Fibroblast of skin of scalp (primary cell): ENCODE data around the gene TRIP6.
"Not testable (repeated sequence)": the region's sequence is repeated elsewhere in the genome, so short reads cannot be mapped to it uniquely, and the experiment has no call there.

Experiments
- DNase-seq: peaks from one replicate; pipeline ENCODE4 v3.0.0-alpha.2; 2013

The TRIP6 gene

DNA sequence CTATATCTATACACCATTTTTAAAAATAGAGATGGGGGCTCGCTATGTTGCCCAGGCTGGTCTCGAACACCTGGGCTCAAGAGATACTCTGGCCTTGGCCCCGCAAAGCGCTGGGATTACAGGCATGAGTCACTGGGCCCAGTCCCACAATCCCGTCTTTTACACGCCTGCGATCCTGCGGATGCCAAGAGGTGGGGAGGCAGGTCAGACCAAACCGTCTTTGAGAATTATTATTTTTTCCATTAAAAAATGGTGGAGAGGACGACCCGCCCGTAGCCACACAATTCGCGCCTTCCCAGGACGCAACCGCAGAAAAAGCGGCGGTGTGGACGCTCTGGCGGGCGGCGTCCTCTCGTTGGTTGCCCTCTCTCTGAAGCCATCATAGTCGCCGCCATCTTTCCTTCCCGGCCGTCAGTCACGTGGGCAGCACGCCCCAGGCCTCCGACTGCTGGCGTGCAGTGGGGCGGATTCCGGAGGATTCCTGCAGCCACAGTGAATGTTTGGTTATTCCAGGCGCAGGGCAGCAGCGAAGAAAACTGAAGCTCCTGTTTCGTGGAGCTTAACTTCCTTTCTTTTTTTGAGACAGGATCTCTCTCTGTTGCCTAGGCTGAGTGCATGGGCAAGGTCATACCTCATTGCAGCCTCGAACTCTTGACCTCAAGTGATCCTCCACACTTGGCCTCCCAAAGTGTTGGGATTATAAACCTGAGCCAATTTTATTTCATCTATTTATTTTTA is 29.9 kb upstream of the TRIP6 start:
- DNase-seq: peak; percentile 94

DNA sequence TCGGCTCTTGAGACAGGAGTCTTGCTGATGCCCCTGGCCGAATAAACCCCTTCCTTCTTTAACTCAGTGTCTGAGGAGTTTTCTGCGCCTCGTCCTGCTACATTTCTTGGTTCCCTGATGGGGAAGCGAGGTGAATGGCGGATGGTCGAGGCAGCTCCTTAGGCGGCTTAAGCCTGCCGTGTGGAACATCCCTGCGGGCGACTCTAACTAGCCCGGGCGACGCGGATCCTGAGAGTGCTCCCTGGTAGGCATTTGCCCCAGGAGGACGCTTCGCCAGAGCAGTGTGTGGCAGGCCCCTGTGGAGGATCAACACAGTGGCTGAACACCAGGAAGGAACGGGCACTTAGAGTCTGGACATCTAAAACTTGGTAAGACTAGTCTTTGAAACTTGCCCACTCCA is 27.8 kb upstream of the TRIP6 start:
- no peak for DNase-seq

DNA sequence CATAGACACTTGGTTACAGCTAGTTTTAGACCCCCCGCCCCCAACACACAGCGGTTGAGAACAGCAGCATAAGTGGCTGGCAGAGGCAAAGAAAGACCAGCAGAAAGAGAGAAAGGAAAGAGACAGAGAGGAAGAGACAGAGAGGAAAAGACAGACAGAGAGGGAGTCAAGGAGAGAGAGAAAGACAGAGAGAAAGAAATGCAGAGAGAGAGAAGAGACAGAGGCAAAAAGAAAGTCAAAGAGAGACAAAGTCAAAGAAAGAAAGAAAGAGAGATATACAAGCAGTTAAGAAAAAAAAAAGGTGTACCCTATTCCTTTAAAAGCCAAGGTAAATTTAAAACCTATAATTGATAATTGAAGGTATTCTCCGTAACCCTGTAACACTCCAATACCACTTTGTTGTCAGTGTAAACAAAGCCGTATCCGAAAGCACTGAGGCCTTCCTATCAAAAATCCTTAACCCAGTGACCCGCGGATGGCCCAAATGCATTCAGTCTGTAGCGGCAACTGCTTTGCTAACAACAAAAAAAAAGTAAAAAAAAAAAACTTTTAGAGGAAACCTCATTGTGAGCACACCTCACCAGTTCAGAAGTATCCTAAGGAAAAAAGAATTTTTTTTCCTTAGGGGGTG is 26.6 kb upstream of the TRIP6 start:
- DNase-seq: no peak

DNA sequence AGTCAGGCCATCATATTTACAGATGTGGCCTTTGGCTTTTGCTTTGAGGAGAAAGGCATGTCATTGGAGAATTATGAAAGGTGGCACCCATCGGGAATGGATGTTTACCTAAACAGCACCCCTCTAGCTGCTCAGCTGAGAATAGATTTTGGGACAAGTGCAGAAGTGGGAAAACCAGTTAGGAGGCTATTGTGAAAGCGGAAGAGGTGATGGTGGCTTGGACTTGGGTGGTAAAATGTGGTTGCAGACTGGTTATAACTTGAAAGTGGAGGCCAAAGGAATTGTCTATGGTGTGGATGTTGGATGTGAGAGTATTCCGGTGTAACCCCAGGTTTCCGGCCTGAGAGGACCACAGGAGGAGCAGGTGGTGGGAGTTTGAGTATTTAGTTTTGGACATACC is 19.8 kb upstream of the TRIP6 start:
- no peak for DNase-seq

DNA sequence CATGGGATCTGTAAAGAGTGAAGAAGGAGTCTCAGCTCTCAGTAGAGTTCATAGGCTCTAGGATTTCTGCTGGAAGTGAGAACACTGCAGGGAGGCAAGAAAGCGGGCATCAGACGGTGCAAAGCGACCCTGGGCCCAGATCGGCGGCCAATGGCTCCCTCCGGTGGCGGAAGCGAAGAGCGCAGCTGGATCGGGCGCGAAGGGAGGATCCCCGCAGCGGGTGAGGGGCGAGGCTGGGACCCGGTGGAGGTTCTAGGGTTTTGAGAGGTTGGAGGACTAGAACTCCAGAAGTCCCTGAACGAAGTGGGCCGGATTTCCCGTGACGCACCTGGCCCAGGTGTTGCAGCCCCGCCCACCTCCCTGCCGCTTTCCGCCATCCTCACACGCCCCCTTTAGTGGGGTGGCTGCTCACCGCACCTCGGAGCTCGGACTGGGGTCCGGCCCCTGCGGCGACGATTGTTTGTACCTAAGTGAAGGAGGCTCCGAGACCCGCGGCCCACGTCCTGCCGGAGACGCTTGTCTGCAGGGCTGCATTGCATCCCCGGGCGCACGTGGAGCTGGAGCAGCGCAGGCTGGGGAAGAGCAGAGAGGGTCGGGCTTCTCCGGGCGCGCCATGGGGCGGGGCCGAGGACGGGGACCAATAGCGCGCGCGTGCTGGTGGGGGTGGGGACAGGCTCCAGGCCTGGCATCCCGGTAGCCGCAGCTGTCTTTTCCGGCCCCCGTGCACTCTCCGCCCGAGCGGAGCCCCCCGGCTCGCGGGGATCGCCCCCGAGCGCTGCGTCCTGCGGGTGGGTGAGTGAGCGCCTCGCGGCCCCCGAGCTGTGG is 14.9 kb upstream of the TRIP6 start, which contains the start of gene SLC12A9:
TSS of gene SLC12A9 (plus strand) at position 666 of the 825 bp plus-strand sequence. CDS start 1,485 bp downstream, outside the sequence.
- DNase-seq: peak; percentile 92

DNA sequence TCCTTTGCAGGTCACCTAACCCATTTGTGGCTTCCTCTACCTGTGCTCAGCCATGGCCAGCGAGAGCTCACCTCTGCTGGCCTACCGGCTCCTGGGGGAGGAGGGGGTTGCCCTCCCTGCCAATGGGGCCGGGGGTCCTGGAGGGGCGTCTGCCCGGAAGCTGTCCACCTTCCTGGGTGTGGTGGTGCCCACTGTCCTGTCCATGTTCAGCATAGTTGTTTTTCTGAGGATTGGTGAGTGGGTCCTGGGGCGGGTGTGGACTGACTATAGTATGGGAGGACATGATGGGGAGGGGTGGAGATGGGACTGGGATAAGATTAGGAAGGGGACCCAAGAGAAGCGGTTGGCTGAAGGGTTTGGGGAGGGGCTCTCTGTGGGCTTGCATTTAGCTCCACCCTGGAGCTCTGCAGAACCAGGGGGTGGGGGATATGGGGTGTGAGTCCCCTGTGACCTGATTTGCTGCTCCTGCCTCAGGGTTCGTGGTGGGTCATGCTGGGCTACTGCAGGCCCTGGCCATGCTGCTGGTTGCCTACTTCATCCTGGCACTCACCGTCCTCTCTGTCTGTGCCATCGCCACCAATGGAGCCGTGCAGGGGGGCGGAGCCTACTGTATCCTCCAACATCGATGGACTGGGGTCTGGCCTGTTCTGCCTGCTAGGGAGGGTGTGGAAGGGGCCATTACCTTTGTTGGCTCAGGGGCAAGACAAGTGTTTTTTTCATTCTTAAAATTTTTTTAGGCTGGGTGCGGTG is 12.9 kb upstream of the TRIP6 start:
- DNase-seq: no peak

DNA sequence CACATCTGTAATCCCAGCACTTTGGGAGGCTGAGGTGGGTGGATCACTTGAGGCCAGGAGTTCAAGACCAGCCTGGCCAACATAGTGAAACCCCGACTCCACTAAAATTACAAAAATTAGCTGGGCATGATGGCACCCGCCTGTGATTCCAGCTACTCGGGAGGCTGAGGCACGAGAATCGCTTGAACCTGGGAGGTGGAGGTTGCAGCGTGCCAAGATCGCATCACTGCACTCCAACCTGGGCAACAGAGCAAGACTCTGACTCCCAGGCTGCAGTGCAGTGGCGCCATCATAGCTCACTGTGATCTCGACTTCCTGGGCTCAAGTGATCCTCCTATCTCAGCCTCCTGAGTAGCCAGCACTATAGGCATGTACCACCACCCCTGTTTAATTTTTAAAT is 12.3 kb upstream of the TRIP6 start:
- not testable (repeated sequence) for DNase-seq

DNA sequence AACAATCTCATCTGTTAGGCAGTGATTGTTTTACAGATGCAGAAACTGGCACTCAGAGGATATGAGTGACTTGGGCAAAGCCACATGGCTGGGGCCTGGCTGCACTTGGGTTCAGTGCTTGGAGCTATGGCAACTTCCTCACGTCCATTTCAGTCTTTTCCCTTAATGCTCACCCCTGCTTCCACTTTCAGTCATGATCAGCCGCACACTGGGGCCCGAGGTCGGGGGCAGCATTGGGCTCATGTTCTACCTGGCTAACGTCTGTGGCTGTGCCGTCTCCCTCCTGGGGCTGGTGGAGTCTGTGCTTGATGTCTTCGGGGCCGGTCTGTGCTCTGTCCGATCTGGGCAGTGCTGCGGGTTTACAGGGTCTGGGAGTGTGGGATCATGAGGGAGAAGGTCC is 11.7 kb upstream of the TRIP6 start:
- no peak for DNase-seq

DNA sequence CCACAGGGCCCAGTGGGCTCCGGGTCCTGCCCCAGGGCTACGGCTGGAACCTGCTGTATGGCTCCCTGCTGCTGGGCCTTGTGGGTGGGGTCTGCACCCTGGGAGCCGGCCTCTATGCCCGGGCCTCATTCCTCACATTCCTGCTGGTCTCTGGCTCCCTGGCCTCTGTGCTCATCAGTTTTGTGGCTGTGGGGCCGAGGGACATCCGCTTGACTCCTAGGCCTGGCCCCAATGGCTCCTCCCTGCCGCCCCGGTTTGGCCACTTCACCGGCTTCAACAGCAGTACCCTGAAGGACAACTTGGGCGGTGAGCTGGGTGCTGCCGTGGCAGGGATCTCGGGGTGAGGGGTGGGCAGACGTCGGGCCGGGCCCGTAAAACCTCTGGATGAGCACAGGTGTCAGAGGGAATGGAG is 10.3 kb upstream of the TRIP6 start:
- DNase-seq: no peak

DNA sequence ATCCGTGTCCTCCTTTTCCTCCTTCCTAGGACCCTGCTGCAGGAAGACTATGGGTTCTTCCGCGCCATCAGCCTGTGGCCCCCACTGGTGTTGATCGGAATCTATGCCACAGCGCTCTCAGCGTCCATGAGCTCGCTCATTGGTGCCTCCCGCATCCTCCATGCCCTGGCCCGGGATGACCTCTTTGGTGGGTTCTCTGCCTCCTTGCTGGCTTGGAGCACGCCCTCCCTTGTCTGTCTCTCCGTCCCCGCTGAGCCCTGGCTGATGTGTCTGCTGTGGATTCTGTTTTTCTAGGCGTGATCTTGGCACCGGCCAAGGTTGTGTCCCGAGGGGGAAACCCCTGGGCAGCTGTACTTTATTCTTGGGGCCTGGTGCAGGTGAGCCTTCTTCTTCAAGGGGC is 7.3 kb upstream of the TRIP6 start:
- no peak for DNase-seq

DNA sequence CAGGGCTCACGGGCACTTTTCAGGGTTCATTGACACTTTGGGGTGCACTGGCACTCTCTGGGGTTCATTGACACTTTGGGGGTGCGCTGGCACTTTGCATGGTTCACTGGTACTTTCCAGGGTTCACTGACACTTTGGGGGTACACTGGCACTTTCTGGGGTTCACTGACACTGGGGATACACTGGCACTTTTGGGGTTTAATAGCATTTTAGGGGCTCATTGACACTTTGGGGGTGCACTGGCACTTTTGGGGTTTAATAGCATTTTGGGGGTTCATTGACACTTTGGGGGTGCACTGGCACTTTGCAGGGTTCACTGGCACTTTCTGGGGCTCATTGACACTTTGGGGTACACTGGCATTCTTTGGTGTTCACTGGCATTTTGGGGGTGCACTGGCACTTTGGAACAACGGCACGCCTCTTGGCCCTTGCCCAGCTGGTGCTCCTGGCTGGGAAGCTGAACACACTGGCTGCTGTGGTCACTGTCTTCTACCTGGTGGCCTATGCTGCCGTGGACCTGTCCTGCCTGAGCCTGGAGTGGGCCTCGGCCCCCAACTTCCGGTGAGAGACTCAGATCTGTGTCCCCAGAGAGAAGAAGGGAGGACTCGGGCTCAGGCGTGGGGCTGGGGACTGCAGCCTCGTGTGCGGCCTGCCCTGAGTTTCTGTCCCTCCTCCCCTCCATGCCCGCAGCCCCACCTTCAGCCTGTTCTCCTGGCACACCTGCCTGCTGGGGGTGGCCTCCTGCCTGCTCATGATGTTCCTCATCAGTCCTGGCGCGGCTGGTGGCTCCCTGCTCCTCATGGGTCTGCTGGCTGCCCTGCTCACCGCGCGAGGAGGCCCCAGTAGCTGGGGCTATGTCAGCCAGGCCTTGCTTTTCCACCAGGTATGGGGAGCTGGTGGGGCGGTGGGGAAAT is 6.2 kb upstream of the TRIP6 start:
- no peak for DNase-seq

DNA sequence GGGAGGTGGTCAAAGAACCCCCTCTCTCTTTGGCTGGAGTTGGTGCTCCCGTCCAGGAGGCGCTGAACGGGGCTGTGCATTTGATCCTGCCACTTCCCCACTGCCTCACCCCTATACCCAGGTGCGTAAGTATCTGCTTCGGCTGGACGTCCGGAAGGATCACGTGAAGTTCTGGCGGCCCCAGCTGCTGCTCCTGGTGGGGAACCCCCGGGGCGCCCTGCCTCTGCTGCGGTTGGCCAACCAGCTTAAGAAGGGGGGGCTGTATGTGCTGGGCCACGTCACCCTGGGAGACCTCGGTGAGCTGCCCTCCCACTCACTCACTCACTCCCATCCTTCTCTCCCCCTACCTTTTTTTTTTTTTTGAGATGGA is 5.6 kb upstream of the TRIP6 start:
- DNase-seq: no peak

DNA sequence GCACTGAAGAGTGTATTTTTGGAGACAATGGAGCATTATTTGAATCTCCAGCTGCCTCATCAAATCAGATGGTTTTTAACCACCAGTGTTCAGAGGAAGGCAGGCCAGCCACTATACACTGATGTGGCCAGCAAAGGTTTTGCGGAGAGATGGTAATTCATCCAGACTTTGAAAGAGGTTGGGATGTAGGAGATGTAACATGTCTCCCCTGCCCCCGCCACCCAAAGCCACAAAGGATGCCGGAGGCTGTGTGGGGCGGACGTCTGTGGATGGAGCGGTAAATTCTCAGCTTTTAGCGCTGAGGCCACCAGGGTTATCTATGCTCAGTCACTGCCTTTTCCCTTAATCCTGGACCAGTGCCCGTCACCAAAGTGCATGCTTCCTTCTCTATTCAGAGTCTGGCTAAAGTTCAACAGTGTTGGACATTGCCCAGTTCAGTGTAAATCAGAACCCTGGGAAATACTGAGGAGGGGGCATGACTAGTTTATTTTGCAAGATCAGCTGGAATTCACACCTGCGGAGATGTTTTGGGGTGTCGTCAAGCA is 3.7 kb upstream of the TRIP6 start:
- no peak for DNase-seq

DNA sequence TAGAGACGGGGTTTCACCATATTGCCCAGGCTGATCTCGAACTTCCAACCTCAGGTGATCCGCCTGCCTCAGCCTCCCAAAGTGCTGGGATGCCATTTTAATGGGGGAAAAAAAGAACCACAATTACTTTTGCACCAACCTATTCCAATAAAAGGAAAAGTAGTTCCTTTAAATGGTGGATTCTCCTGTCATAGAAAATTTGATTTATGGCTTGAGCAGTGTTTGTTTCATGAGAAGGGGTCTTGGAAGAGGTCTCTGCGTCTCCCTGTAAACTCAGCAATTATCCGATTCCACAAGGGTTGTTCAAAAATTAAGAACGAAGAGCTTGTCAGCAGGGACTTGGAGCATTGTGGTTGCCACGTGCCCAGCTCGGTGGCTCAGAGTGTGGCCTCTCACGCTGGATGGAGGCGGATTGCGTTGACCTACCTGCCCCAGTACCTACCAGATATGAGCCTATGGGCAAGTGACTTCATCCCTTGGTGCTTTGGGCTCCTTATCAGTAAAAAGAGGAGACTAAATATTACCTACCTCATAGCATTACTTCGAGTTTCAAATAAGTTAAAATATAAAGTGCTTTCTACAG is 2.8 kb upstream of the TRIP6 start:
- DNase-seq: no peak

DNA sequence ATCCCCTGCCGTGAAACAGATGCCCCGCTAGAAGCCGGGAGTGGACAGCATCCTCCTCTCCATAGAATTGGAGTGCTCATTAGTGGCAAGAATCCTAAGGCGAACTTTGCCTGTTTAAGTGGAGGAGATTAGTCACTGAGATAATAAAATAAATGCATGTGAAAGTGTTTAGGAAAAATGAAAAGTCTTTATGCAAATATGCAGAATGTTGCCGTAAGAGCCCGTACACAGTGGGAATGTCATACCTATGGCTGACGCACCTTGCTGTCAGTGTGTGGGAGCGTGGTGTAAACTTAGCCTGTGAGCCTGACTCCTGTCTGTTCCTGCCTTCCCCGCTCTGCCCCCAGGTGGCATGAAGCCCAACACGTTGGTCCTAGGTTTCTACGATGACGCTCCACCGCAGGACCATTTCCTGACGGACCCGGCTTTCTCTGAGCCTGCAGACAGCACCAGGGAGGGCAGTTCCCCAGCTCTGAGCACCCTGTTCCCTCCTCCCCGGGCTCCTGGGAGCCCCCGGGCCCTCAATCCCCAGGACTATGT is 1.7 kb upstream of the TRIP6 start:
- no peak for DNase-seq

DNA sequence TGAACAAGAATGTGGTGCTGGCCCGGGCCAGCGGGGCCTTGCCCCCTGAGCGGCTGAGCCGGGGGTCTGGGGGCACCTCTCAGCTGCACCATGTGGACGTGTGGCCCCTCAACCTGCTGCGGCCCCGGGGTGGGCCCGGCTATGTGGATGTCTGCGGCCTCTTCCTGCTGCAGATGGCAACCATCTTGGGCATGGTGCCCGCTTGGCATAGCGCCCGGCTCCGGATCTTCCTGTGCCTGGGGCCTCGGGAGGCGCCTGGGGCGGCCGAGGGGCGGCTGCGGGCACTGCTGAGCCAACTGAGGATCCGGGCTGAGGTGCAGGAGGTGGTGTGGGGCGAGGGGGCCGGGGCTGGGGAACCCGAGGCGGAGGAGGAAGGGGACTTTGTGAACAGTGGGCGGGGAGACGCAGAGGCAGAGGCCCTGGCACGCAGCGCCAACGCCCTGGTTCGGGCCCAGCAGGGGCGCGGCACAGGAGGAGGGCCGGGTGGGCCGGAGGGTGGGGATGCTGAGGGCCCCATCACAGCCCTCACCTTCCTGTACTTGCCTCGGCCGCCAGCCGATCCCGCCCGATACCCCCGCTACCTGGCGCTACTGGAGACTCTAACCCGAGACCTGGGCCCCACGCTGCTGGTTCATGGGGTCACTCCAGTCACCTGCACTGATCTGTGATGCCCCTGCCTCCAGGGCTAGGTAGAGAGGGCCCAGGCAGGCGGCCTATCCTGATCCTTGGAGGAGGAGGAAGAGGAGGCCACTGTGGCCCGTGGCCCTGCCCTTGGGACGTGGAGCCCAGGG is 1.1 kb upstream of the TRIP6 start:
- DNase-seq: peak; percentile 40

DNA sequence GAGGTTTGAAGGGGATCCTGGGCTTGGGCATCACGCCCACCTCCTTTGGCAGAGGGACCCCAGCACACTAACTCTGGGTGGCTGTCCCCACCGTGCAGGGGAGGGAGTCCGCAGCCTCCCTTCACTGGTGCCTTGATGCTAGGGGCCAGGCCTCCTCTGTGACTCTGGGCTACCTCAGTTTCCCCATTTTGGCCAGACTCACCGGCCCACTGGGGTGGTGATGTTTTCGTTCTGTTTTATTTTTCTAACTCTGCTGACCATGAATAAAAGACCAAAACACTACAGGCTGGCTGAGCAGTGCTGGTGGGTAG is 503 bp upstream of the TRIP6 start:
- no peak for DNase-seq

DNA sequence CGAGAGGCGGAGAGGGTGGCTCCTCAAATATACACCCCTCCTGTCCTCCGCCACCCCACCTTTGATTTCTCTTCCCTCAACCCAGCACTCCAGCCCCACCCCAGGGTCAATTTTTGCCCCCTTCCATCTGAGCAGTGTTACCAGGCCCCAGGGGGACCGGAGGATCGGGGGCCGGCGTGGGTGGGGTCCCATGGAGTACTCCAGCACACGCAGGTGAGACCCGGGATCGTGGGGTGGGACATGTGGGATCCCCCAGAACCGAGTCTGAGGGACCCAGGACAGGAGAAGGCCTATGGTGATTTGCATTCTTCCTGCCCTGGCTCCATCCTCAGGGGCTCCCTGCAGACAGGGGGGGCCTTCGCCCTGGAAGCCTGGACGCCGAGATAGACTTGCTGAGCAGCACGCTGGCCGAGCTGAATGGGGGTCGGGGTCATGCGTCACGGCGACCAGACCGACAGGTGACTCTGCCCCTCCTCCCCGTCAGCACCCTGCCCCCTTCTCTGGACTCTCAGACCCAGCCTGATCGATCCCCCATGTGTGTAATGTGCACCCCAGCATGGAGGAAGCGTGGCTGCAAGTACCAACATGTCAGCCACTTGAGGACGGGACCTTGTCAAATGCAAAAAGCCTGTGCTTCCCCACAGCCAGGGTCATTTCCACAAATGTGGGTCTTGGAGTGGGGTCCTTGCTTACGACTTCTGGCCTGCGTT is 744 bp downstream of the TRIP6 start:
- no peak for DNase-seq

DNA sequence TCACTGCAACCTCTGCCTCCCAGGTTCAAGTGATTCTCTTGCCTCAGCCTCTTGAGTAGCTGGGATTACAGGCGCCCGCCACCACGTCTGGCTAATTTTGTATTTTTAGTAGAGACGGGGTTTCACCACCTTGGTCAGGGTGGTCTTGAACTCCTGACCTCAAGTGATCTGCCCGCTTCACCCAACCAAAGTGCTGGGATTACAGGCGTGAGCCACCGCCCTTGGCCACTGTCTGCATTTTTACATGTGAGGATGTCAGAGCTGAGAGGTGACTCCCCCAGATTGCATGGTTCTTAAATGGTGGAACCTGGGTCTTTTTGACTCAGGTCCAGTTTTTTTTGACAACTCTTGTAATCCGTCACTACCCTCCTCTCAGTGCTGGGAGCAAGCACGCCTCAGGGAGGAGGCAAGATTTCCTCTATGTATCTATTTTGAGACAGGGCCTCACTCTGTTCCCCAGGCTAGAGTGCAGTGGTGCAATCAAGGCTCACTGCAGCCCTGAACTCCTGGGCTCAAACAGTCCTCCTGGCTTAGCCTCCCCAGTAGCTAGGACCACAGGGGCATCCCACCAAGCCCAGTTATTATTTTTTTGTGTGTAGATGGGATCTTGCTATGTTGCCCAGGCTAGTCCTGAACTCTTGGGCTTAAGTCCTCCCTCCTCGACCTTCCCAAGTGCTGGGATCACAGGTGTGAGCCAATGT is 6.6 kb downstream of the TRIP6 start:
- DNase-seq: no peak
